Neural progenitor cell (in vitro differentiated cells): ENCODE results near the gene RNLS. TPM values are rescaled to one million over a fixed set of nuclear protein-coding genes. Genes with fewer than 3 reads are reported as not detected.

Source experiments
- DNase-seq: peaks from one replicate; pipeline ENCODE4 v3.0.0-alpha.2; 2016; ENCODE audit warnings: low spot score
- H2AFZ ChIP-seq: fragments of 200-600 bp; sonication (generic); replicated peaks from 2 replicates; pipeline ENCODE4 v1.6.1; 2016; ENCODE audit warnings: antibody characterized with exemption
- H3F3A ChIP-seq: fragments of 200-600 bp; sonication (generic); 2 replicates; pipeline ENCODE4 v1.6.1; 2016; ENCODE audit warnings: antibody characterized with exemption, low read depth
- H3K27ac ChIP-seq: fragments of 200-600 bp; sonication (generic); 2 replicates; pipeline ENCODE4 v1.5.1; 2016; ENCODE audit warnings: mild to moderate bottlenecking
- H3K27me3 ChIP-seq: fragments of 200-600 bp; sonication (generic); 2 replicates; pipeline ENCODE4 v1.6.1; 2016; ENCODE audit warnings: mild to moderate bottlenecking, moderate library complexity
- H3K36me3 ChIP-seq: fragments of 200-600 bp; sonication (generic); 2 replicates; pipeline ENCODE4 v1.5.1; 2016
- H3K4me1 ChIP-seq: fragments of 200-600 bp; sonication (generic); 2 replicates; pipeline ENCODE4 v1.6.1; 2016; ENCODE audit warnings: mixed run types
- H3K4me2 ChIP-seq: fragments of 200-600 bp; sonication (generic); 2 replicates; pipeline ENCODE4 v1.6.1; 2016
- H3K4me3 ChIP-seq: fragments of 200-600 bp; sonication (generic); 2 replicates; pipeline ENCODE4 v1.5.1; 2016
- H3K79me2 ChIP-seq: fragments of 200-600 bp; sonication (generic); 2 replicates; pipeline ENCODE4 v1.6.1; 2016; ENCODE audit warnings: low read depth
- H3K9ac ChIP-seq: fragments of 200-600 bp; sonication (generic); 2 replicates; pipeline ENCODE4 v1.6.1; 2016
- H3K9me3 ChIP-seq: fragments of 200-600 bp; sonication (generic); 2 replicates; pipeline ENCODE4 v1.5.1; 2016; ENCODE audit warnings: low read depth
- H4K20me1 ChIP-seq: fragments of 200-600 bp; sonication (generic); 2 replicates; pipeline ENCODE4 v1.6.1; 2016; ENCODE audit warnings: low read depth
- H3K27ac Mint-ChIP-seq: 3 replicates; pipeline ENCODE4 v1.8.0; 2021; ENCODE audit warnings: mixed read lengths
- H3K27me3 Mint-ChIP-seq: 2 replicates; pipeline ENCODE4 v1.8.0; 2022; ENCODE audit warnings: low read depth, mild to moderate bottlenecking, inconsistent platforms, moderate library complexity, mixed read lengths; ENCODE audit not compliant: insufficient read depth
- H3K36me3 Mint-ChIP-seq: 3 replicates; pipeline ENCODE4 v1.8.0; 2021; ENCODE audit warnings: mixed read lengths
- H3K4me1 Mint-ChIP-seq: 3 replicates; pipeline ENCODE4 v1.8.0; 2021; ENCODE audit warnings: mixed read lengths
- H3K4me3 Mint-ChIP-seq: 3 replicates; pipeline ENCODE4 v1.8.0; 2021; ENCODE audit warnings: mild to moderate bottlenecking, moderate library complexity, mixed read lengths
- H3K9me3 Mint-ChIP-seq: 3 replicates; pipeline ENCODE4 v1.8.0; 2020; ENCODE audit warnings: mixed read lengths
- EZH2 ChIP-seq: fragments of 200-600 bp; sonication (generic); IDR thresholded peaks from 2 replicates; pipeline ENCODE4 v1.6.1; 2017; ENCODE audit warnings: antibody characterized with exemption, mild to moderate bottlenecking, moderate library complexity
- EZH2phosphoT487 ChIP-seq: fragments of 200-600 bp; sonication (generic); IDR thresholded peaks from 2 replicates; pipeline ENCODE4 v1.6.1; 2017; ENCODE audit warnings: antibody characterized with exemption
- total RNA-seq: library from RNA; depleted of rRNA; stranded (reverse); fragments of >200 nt; gene quantifications from 2 replicates; pipeline ENCODE4 v1.2.3, GENCODE V29; 2015; ENCODE audit warnings: low replicate concordance
- TF ChIP-seq, protein P1 (sequence below): fragments of 200-600 bp; sonication (generic); IDR thresholded peaks from 2 replicates; pipeline ENCODE4 v1.5.1; 2017; ENCODE audit warnings: antibody characterized with exemption, mild to moderate bottlenecking

Gene RNLS
- total RNA-seq, 1 donor from 2014 or later = 9.1 TPM

DNA sequence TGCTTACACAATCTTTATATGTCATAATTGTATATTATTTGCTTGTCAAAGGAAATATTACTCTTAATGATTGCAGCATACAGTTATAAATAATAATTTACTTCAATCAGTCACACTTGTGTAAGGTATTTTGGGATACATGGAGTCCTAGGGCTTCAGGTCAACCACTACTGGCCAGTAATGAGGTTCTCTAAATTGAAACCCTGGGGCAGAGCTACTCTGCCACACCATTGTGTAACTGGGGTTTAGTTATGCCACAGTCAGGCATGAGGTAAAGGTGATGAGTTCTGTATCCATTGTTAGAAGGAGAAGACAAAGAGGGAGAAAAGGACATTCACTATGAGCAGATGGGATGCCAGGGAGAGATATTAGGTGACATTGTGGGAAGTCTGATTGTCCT, 117.4 kb downstream of the RNLS start:
- Mint-ChIP-seq H3K4me3 (no peak overlapping the region), H3K4me1 (peaks cover 5% of the 10 kb centered on the region), H3K9me3 (no peaks in the 10 kb centered on the region), H3K27me3 (no peaks in the 10 kb centered on the region), H3K36me3 (no peaks in the 10 kb centered on the region), H3K27ac (no peak overlapping the region)
- Histone ChIP-seq H3K4me2 (no peak overlapping the region), H3K79me2 (no peaks in the 10 kb centered on the region), H3K9ac (no peak overlapping the region), H3K4me1 (peaks cover 7% of the 10 kb centered on the region), H3K27ac (no peak overlapping the region), H3K36me3 (no peaks in the 10 kb centered on the region), H3F3A (no peaks in the 10 kb centered on the region), H2AFZ (no peak overlapping the region), H3K4me3 (no peak overlapping the region), H4K20me1 (no peaks in the 10 kb centered on the region), H3K9me3 (no peaks in the 10 kb centered on the region), H3K27me3 (no peaks in the 10 kb centered on the region)
- TF ChIP-seq, protein P1, sequence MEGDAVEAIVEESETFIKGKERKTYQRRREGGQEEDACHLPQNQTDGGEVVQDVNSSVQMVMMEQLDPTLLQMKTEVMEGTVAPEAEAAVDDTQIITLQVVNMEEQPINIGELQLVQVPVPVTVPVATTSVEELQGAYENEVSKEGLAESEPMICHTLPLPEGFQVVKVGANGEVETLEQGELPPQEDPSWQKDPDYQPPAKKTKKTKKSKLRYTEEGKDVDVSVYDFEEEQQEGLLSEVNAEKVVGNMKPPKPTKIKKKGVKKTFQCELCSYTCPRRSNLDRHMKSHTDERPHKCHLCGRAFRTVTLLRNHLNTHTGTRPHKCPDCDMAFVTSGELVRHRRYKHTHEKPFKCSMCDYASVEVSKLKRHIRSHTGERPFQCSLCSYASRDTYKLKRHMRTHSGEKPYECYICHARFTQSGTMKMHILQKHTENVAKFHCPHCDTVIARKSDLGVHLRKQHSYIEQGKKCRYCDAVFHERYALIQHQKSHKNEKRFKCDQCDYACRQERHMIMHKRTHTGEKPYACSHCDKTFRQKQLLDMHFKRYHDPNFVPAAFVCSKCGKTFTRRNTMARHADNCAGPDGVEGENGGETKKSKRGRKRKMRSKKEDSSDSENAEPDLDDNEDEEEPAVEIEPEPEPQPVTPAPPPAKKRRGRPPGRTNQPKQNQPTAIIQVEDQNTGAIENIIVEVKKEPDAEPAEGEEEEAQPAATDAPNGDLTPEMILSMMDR = no peak
- TF ChIP-seq EZH2phosphoT487 = no peak
- TF ChIP-seq EZH2 = no peak
- DNase-seq = no peak

DNA sequence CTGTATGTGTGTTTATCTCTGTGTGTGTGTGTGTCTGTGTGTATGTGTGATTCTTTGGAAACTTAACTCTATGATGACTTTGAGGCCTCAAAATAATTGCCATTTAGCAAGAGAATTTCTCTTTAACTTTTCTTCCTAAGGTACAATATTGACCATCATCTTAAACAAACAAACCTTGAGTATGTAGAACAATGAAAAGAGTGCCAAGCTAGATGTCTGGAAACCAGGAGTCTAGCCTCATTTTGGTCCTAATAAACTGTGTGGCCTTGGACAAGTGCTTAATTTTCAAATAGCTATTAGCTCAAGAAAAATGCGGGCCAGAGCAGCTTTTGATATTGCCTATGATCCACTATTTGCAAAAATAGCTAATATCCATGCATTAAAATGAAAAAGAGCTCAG, 119.3 kb downstream of the RNLS start:
- H3K27ac ChIP-seq = no peak overlapping the region
- no peaks in the 10 kb centered on the region for H3K36me3 ChIP-seq
- no peak overlapping the region for H3K9ac ChIP-seq
- H3K4me1 ChIP-seq = peaks cover 7% of the 10 kb centered on the region
- no peaks in the 10 kb centered on the region for H3K9me3 ChIP-seq
- no peaks in the 10 kb centered on the region for H3K36me3 Mint-ChIP-seq
- H3K4me2 ChIP-seq = no peak overlapping the region
- no peaks in the 10 kb centered on the region for H3K27me3 ChIP-seq
- H3K4me1 Mint-ChIP-seq = peaks cover 6% of the 10 kb centered on the region
- TF ChIP-seq, protein P1 = no peak
- TF ChIP-seq EZH2phosphoT487 = no peak
- TF ChIP-seq EZH2 = no peak
- no peaks in the 10 kb centered on the region for H3K27me3 Mint-ChIP-seq
- H3K4me3 ChIP-seq = no peak overlapping the region
- H3K79me2 ChIP-seq = no peaks in the 10 kb centered on the region
- H3K9me3 Mint-ChIP-seq = no peaks in the 10 kb centered on the region
- no peak overlapping the region for H3K4me3 Mint-ChIP-seq
- H3F3A ChIP-seq = no peaks in the 10 kb centered on the region
- no peak overlapping the region for H2AFZ ChIP-seq
- no peak for DNase-seq
- H3K27ac Mint-ChIP-seq = no peak overlapping the region
- H4K20me1 ChIP-seq = no peaks in the 10 kb centered on the region

DNA sequence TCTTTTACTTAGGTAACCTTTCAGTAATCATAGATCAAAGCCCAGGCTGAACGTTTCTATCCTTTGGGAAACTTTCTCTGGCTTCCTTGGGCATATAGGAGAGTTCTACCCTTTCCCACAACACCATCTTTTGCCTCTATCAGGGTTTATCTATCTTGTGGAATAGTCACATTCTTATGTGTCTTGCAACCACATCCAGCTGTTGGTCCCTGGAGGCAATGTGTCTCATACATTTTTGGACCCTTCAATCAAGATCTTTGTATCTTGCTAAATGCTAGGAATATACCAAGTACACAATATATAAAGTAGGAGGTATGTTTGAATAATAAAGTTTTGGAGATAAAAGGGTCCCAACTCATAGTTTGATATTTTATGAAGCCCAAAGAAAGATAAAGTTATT, 121.7 kb downstream of the RNLS start:
- Histone ChIP-seq H3F3A (no peaks in the 10 kb centered on the region), H3K9me3 (no peaks in the 10 kb centered on the region), H3K79me2 (no peaks in the 10 kb centered on the region), H3K36me3 (no peaks in the 10 kb centered on the region), H2AFZ (no peak overlapping the region), H3K4me3 (no peak overlapping the region), H3K9ac (no peak overlapping the region), H3K27me3 (no peaks in the 10 kb centered on the region), H4K20me1 (no peaks in the 10 kb centered on the region), H3K4me2 (no peak overlapping the region), H3K4me1 (peaks cover 2% of the 10 kb centered on the region), H3K27ac (no peak overlapping the region)
- Mint-ChIP-seq H3K36me3 (no peaks in the 10 kb centered on the region), H3K27me3 (no peaks in the 10 kb centered on the region), H3K27ac (no peak overlapping the region), H3K4me1 (peaks cover 6% of the 10 kb centered on the region), H3K9me3 (no peaks in the 10 kb centered on the region), H3K4me3 (no peak overlapping the region)
- no peak for DNase-seq
- TF ChIP-seq, protein P1 = no peak
- no peak for TF ChIP-seq EZH2phosphoT487
- TF ChIP-seq EZH2 = no peak
